Measurements from ENCODE around the gene DNMT3L. TPM values are rescaled to one million over a fixed set of nuclear protein-coding genes. Genes with fewer than 3 reads are reported as not detected.

Gene DNMT3L
- total RNA-seq, 1 donor from 2014 or later: not detected

DNA sequence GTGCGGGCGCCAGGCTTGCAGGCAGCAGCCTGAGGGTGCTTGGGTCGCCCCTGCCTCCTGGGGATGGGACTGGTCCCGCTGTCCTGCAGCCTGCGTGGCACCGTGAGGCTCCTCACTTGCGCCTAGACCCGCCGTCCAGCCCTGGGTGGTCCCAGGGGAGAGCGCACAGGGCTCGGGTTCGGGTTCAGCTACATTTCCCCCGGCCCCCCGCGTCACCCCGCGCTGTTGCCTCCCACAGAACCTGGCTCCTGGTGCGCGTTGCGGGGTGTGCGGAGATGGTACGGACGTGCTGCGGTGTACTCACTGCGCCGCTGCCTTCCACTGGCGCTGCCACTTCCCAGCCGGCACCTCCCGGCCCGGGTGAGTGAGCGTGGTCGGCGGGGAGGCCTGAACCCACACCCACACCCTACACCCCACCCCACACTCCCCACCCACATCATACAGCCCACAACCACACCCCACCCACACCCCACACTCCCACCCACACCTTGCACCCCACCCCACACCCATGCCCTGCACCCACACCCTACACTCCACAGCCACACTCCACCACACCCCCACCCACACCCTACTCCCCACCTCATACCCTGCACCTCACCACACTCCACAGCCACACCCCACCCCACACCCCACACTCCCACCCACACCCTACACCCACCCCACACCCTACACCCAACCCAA, 32.0 kb upstream of the DNMT3L start:
- intact Hi-C loops (cut with DNase I): no loop called here
- no peaks in the 10 kb centered on the region for H3K36me3 ChIP-seq
- ATAC-seq (no peak), DNase-seq (no peak)
- H3K27ac ChIP-seq: no peak overlapping the region
- H3K4me1 ChIP-seq: peaks cover 22% of the 10 kb centered on the region
- H3K27me3 ChIP-seq (ENCODE audit: low read depth): no peaks in the 10 kb centered on the region
- no peaks in the 10 kb centered on the region for H3K9me3 ChIP-seq
- H3K4me3 ChIP-seq: no peak overlapping the region
- TF ChIP-seq, protein P1, sequence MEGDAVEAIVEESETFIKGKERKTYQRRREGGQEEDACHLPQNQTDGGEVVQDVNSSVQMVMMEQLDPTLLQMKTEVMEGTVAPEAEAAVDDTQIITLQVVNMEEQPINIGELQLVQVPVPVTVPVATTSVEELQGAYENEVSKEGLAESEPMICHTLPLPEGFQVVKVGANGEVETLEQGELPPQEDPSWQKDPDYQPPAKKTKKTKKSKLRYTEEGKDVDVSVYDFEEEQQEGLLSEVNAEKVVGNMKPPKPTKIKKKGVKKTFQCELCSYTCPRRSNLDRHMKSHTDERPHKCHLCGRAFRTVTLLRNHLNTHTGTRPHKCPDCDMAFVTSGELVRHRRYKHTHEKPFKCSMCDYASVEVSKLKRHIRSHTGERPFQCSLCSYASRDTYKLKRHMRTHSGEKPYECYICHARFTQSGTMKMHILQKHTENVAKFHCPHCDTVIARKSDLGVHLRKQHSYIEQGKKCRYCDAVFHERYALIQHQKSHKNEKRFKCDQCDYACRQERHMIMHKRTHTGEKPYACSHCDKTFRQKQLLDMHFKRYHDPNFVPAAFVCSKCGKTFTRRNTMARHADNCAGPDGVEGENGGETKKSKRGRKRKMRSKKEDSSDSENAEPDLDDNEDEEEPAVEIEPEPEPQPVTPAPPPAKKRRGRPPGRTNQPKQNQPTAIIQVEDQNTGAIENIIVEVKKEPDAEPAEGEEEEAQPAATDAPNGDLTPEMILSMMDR (IDR thresholded peaks at IDR 0.05): no peak

DNA sequence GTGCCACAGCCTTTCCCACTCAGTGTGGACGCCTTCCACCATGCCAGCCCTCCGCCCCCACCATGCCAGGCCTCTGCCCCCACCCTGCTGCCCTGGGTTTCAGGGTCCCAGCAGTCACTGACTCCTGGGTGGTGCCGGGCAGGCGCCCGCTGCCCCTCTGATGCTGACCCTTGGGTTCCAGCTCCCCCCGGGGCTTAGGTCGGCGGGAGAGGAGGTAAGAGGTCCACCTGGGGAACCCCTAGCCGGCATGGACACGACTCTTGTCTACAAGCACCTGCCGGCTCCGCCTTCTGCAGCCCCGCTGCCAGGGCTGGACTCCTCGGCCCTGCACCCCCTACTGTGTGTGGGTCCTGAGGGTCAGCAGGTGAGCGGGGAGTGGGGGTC, 31.1 kb upstream of the DNMT3L start:
- Histone ChIP-seq H3K4me1 (peaks cover 16% of the 10 kb centered on the region), H3K36me3 (no peaks in the 10 kb centered on the region), H3K9me3 (no peaks in the 10 kb centered on the region), H3K27ac (no peak overlapping the region), H3K27me3 (ENCODE audit: low read depth) (no peaks in the 10 kb centered on the region), H3K4me3 (no peak overlapping the region)
- DNase-seq (no peak), ATAC-seq (no peak)
- TF ChIP-seq, protein P1 (IDR thresholded peaks at IDR 0.05): no peak
- intact Hi-C loops (cut with DNase I): no loop called here

DNA sequence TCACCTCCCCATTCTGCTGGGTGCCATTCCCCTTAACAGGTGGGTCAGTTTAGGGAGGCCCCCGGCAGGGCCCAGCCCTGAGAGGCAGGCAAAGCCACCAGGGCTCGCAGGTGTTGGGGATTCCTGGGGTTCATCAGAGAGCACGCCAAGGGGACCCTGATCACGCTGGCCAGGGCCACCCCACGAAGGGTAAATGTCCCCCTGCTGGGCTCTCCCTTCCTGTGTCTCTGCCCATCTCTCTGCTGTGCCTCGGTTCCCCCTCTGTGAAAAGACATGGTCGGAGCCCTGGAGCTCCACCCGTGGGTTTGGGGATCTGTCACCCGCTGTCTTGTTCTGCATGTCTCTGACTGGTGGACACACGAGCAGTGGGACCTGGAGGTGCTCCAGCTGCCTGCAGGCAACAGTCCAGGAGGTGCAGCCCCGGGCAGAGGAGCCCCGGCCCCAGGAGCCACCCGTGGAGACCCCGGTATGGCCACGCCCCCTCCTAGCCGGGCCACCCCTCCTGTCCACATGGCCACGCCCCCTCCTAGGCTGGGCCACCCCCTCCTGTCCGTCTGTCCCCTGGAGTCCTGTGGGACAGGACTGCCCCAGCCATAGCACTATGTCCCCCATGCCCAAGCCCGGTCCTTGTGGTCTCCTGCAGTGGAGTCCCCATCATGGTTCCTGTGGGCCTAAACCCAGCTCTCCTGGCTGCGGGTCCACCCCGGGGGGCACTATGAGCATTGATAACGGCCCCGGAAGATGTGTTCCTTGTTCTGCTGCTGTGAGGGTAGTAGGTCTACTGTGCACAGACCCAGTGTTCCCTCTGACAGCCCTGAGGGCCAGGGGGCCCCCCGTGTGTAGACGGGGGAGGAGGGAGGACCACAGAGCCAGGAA, 30.5 kb upstream of the DNMT3L start:
- Histone ChIP-seq H3K4me1 (peaks cover 10% of the 10 kb centered on the region), H3K4me3 (no peak overlapping the region), H3K9me3 (no peaks in the 10 kb centered on the region), H3K27me3 (ENCODE audit: low read depth) (peaks cover 3% of the 10 kb centered on the region), H3K27ac (no peak overlapping the region), H3K36me3 (no peaks in the 10 kb centered on the region)
- DNase-seq (no peak), ATAC-seq (no peak)
- TF ChIP-seq, protein P1 (IDR thresholded peaks at IDR 0.05): no peak
- intact Hi-C loops (cut with DNase I): no loop called here

DNA sequence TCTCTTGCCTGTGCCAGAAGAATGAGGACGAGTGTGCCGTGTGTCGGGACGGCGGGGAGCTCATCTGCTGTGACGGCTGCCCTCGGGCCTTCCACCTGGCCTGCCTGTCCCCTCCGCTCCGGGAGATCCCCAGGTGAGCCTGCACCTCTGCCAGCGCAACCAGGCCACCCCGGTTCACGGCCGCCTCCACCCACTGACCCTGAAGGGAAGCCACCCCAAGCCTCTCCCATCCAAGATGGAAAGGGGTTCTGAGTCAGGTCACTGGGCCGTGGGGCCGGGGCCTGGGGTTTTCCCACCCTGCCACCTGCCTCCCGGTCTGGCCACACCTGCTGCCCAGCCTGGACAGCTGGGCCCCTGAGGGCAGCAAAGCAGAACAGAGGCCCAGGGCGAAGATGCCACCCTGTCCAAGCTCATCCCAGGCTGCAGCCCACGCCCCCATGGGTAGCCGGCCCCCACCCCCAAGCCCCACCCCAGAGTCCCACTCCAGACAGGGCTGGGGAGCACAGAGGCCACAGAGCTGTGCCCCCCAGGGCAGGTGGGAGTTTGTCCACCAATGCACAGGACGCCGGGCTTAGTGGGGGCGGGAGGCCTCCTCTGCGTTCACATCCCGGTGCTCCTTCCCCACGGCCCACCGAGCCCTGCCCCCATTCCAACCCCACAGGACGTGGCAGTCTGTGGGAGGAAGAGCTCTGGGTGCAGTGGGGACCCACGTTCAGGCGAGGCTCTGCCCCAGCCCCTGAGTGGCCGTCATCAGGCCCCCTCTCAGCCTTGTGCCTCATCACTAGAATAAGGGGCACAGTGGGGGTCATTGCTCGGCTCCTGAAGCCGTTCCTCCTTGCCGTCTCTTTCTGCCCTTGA, 29.6 kb upstream of the DNMT3L start:
- Histone ChIP-seq H3K9me3 (no peaks in the 10 kb centered on the region), H3K36me3 (no peaks in the 10 kb centered on the region), H3K4me1 (peaks cover 10% of the 10 kb centered on the region), H3K27ac (no peak overlapping the region), H3K27me3 (ENCODE audit: low read depth) (peaks cover 12% of the 10 kb centered on the region), H3K4me3 (no peak overlapping the region)
- TF ChIP-seq, protein P1 (IDR thresholded peaks at IDR 0.05): no peak
- no peak for DNase-seq
- intact Hi-C loops (cut with DNase I): no loop called here
- ATAC-seq: no peak

DNA sequence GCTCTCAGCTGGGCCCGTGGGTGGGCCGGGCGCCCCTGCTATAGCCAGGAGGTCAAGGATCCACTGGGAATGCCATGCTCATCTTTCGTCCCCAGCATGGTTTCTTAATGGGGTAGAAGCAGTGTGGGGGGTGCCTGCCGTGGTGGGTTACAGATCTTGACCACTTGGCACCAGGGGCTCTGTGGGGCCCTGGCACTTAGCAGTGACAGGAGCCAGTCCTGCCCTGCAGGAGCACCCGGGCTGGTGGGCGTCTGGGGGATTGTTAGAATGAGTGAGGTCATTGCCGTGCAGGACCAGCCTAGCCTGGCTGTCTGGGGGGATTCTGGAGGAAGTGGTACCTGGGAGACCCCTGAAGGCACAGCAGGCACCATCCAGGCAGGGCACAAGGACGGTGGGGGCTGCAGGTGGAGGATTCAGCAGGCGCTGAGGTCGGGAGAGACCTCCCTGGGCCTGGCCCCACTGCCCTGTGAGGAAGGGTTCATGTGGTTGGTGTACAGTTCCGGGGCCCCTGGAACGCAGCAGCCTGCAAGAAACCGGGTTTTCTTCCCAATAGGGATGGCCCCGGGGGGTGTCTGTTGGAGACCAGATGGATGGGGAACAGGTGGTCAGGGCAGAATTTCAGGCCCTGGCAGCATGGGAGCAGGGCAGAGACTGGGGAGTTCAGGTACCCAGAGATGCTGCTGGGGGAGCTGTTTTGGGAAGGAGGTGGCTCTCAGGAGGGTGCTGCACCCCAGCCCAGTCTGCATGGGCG, 28.8 kb upstream of the DNMT3L start:
- TF ChIP-seq, protein P1 (IDR thresholded peaks at IDR 0.05): no peak
- intact Hi-C loops (cut with DNase I): no loop called here
- H3K36me3 ChIP-seq: no peaks in the 10 kb centered on the region
- peaks cover 15% of the 10 kb centered on the region for H3K4me1 ChIP-seq
- H3K4me3 ChIP-seq: no peak overlapping the region
- no peak overlapping the region for H3K27ac ChIP-seq
- DNase-seq: no peak
- peaks cover 18% of the 10 kb centered on the region for H3K27me3 ChIP-seq (ENCODE audit: low read depth)
- no peaks in the 10 kb centered on the region for H3K9me3 ChIP-seq
- ATAC-seq: no peak
